ENCODE measurements around the gene C2CD3. TPM values are rescaled to one million over a fixed set of nuclear protein-coding genes. Genes with fewer than 3 reads are reported as not detected.
"Not testable (repeated sequence)": the region's sequence is repeated elsewhere in the genome, so short reads cannot be mapped to it uniquely, and the experiment has no call there.

Gene C2CD3
- total RNA-seq, 2 donors from 2014 or later, result 19.2 to 22.7 TPM

- no peak for ATAC-seq
- DNase-seq, result no peak
- intact Hi-C loops (cut with DNase I, micrococcal nuclease), result no loop called here
These were observed 36.1 kb downstream of the C2CD3 start for GRCh38 chr11:74134661-74135060.

GRCh38 chr11:74133436-74133835, 37.4 kb downstream of the C2CD3 start:
- DNase-seq (no peak), ATAC-seq (no peak)
- intact Hi-C loops (cut with DNase I, micrococcal nuclease), result no loop called here

- DNase-seq (no peak), ATAC-seq (no peak)
- intact Hi-C loops (cut with DNase I, micrococcal nuclease), result no loop called here
These were observed 38.0 kb downstream of the C2CD3 start for GRCh38 chr11:74132833-74133232.

GRCh38 chr11:74129121-74129520, 41.7 kb downstream of the C2CD3 start:
- DNase-seq; intact Hi-C loops (cut with DNase I, micrococcal nuclease); ATAC-seq: not testable (repeated sequence)

- DNase-seq (no peak), ATAC-seq (no peak)
- intact Hi-C loops (cut with DNase I, micrococcal nuclease), result no loop called here
These were observed 47.8 kb downstream of the C2CD3 start for GRCh38 chr11:74123008-74123448.

GRCh38 chr11:74121804-74122203, 49.0 kb downstream of the C2CD3 start:
- ATAC-seq (no peak), DNase-seq (no peak)
- intact Hi-C loops (cut with DNase I, micrococcal nuclease), result no loop called here

GRCh38 chr11:74120260-74121035, 50.4 kb downstream of the C2CD3 start:
- intact Hi-C loops (cut with DNase I, micrococcal nuclease); DNase-seq; ATAC-seq: not testable (repeated sequence)

- DNase-seq (no peak), ATAC-seq (no peak)
- intact Hi-C loops (cut with DNase I, micrococcal nuclease), result no loop called here
These were observed 54.1 kb downstream of the C2CD3 start for GRCh38 chr11:74116719-74117118.

GRCh38 chr11:74112877-74113276, 57.9 kb downstream of the C2CD3 start:
- ATAC-seq (no peak), DNase-seq (no peak)
- intact Hi-C loops (cut with DNase I, micrococcal nuclease), result no loop called here

GRCh38 chr11:74106124-74106523, 64.7 kb downstream of the C2CD3 start:
- no peak for ATAC-seq
- no peak for DNase-seq
- intact Hi-C loops (cut with DNase I, micrococcal nuclease), result no loop called here

- DNase-seq (no peak), ATAC-seq (no peak)
- intact Hi-C loops (cut with DNase I, micrococcal nuclease), result no loop called here
These were observed 68.5 kb downstream of the C2CD3 start for GRCh38 chr11:74102321-74102720.

- ATAC-seq (no peak), DNase-seq (no peak)
- intact Hi-C loops (cut with DNase I, micrococcal nuclease), result no loop called here
These were observed 70.1 kb downstream of the C2CD3 start for GRCh38 chr11:74100735-74101134.

GRCh38 chr11:74100231-74100630, 70.6 kb downstream of the C2CD3 start:
- ATAC-seq (no peak), DNase-seq (no peak)
- intact Hi-C loops (cut with DNase I, micrococcal nuclease), result no loop called here

- ATAC-seq (no peak), DNase-seq (no peak)
- intact Hi-C loops (cut with DNase I, micrococcal nuclease), result no loop called here
These were observed 73.0 kb downstream of the C2CD3 start for GRCh38 chr11:74097686-74098237.

GRCh38 chr11:74094393-74094792, 76.4 kb downstream of the C2CD3 start:
- ATAC-seq (no peak), DNase-seq (no peak)
- intact Hi-C loops (cut with DNase I, micrococcal nuclease), result no loop called here

- ATAC-seq, result no peak
- DNase-seq, result no peak
- intact Hi-C loops (cut with DNase I, micrococcal nuclease), result no loop called here
These were observed 78.4 kb downstream of the C2CD3 start for GRCh38 chr11:74092425-74092824.

GRCh38 chr11:74091549-74091948, 79.3 kb downstream of the C2CD3 start:
- DNase-seq, result no peak
- intact Hi-C loops (cut with DNase I, micrococcal nuclease), result no loop called here
- peak; percentile 88 for ATAC-seq

- intact Hi-C loops (cut with DNase I, micrococcal nuclease), result no loop called here
- peak in 1 of 2 donors; percentile 4 for DNase-seq
- ATAC-seq, result no peak
These were observed 80.1 kb downstream of the C2CD3 start for GRCh38 chr11:74090701-74091100.

- intact Hi-C loops (cut with DNase I, micrococcal nuclease), result no loop called here
- DNase-seq (no peak), ATAC-seq (no peak)
These were observed 84.4 kb downstream of the C2CD3 start for GRCh38 chr11:74086242-74086884.

GRCh38 chr11:74085542-74085892, 85.3 kb downstream of the C2CD3 start:
- ATAC-seq (no peak), DNase-seq (peak in 1 of 2 donors; percentile 24)
- intact Hi-C loops (cut with DNase I, micrococcal nuclease), result no loop called here

All from left colon (tissue), 2 donors.